Activated CD8-positive, alpha-beta memory T cell treated with anti-CD3 and anti-CD28 coated beads for 36 hours (primary cell): ENCODE data around the gene PSMD12. TPM values are rescaled to one million over a fixed set of nuclear protein-coding genes. Genes with fewer than 3 reads are reported as not detected.

Experiments
- CTCF ChIA-PET: fragments of 350-600 bp; sonication (Branson Sonifier 250); formaldehyde crosslinking; loops from one replicate; lab custom pipeline; 2021; ENCODE audit warnings: antibody characterized with exemption; lab: Charles Lee
- POLR2A ChIA-PET: fragments of 350-600 bp; sonication (Branson Sonifier 250); formaldehyde crosslinking; loops from one replicate; lab custom pipeline; 2021; ENCODE audit warnings: antibody characterized with exemption; lab: Charles Lee
- total RNA-seq, 2 experiments: library from RNA; stranded (reverse); gene quantifications; one replicate each; pipeline ENCODE4 v1.2.3, GENCODE V29; 2021

PSMD12 gene
- total RNA-seq, 2 experiments from 2014 or later, result 105 to 106 TPM

DNA sequence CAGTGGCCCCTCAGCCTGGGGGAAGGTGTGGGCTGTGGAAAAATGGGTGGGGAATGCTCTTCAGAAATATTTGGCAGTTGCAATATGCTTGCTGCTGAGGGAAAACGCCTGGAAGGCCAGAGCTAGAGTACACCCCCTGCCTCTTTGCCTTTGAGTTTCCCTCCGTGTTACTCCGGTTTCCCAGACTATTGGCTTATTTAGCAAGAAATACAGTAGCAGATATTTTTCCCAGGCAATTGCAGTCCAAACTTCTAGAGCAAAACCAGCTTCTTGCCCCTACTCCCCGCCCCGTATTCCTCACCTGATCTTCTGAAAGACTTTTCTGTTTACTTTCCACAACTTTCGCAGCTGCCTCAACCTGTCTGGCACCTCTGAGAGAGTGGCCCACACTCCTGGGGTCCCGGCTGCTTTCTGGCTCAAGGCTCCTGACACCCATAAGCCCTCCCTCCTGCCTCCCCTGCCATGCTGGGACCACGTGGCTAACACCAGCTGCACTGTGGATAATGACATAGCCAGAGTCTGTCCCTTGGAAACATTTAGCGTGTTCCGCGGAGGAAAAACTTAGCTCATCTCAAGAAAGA, 75.6 kb downstream of the PSMD12 start:
- CTCF ChIA-PET, result interaction anchor here (0.6 kb wide), 1 partner anchor 41 kb away, joined by 3 read pairs; no protein-coding TSS in a partner anchor

DNA sequence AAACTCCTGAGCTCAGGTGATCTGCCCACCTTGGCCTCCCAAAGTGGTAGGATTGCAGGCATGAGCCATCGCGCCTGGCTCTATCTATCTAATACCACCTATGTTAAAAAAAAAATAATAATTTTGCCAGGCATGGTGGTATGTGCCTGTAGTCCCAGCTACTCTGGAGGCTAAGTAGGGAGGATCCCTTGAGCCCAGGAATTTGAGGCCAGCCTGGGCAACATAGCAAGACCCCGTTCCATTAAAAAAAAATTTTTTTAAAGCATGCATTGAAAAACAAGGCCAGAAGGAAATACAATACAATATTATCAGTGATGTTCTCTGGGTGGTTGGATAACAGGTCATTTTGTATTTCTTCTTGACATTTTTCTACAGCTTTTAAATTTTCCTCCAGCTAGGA, 76.1 kb downstream of the PSMD12 start:
- POLR2A ChIA-PET, result no interaction called here
- CTCF ChIA-PET, result no interaction called here

More for the DNA sequence above, 75.6 kb downstream of the PSMD12 start:
- POLR2A ChIA-PET, result no interaction called here

DNA sequence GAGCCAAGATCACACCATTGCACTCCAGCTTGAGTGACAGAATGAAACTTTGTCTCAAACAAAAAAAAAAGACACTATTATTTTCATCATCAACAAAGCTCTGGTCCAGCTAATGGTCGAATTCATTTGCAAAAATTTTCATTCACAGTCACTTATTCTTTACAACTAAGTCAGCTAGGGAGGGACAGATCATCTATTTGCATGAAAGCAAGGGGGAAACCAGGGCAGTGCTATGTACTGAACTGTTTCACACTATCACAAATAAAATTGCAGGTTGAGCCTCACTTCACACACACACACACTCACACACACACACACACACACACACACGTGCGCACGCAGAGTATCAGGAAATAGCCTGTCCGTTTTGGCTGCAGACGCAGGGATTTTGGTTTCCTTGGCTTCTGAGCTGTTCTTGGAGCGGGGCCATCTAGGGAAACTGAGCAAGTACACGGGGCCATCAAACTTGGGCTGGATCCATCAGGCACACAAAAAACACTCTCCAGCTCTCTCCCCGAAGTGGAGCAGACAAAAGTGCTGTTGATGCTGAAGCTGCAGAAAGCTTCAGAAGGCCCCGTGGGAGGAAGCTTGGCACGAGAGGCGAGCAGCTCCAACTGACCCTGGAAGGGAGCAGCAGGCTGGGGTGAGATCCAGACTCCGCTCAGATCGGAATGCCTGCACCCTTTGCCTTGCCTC, 77.0 kb downstream of the PSMD12 start:
- ChIA-PET CTCF (interaction anchor here (0.6 to 0.7 kb wide), 2 partner anchors 35 to 92 kb away, joined by 3 to 5 read pairs; no protein-coding TSS in a partner anchor), POLR2A (interaction anchor here (0.5 to 0.8 kb wide), 4 partner anchors 11 to 158 kb away, joined by 3 to 12 read pairs (median 4); no protein-coding TSS in a partner anchor)

Other genes starting within 250 kb of the PSMD12 start
- 10 to 100 TPM; 57.0 to 57.6 TPM for gene HELZ, start 121.4 kb downstream of the PSMD12 start, total RNA-seq
- gene PITPNC1, start 10.7 kb upstream of the PSMD12 start, total RNA-seq, result 10 to 100 TPM; 40.8 to 42.3 TPM